Suprapubic skin (tissue), 3 donors: ENCODE measurements around the gene ROR2.

Experiments
- CTCF ChIP-seq, 2 donors: fragments of 200-600 bp in 1 of 2; fragments of 450-650 bp in 1 of 2; sonication (generic) in 1 of 2; IDR thresholded peaks; one replicate each; pipeline ENCODE4 v1.5.1; 2016 to 2019; ENCODE audit warnings: antibody characterized with exemption in 2 of 2, mild to moderate bottlenecking in 1 of 2, moderate library complexity in 1 of 2
- EP300 ChIP-seq: sonication (generic); formaldehyde crosslinking; IDR thresholded peaks from one replicate; pipeline ENCODE4 v1.6.1; 2017; ENCODE audit warnings: antibody characterized with exemption

- TF ChIP-seq CTCF (IDR thresholded peaks at IDR 0.05) = no peak
- no peak for TF ChIP-seq EP300
Observed at GRCh38 chr9:91751922-91752321, 198.1 kb downstream of the ROR2 start.
